RWPE1 (cell line): ENCODE measurements around the gene LPAR1.
A peak's percentile ranks its signal among the peaks of the same experiment; 100 is the strongest.

Source experiments
- CTCF ChIA-PET: fragments of 350-600 bp; sonication (Branson Sonifier 250); formaldehyde crosslinking; extraction: SDS; loops from one replicate; lab custom pipeline; 2021; lab: Yijun Ruan, JAX
- POLR2A ChIA-PET: fragments of 400-600 bp; formaldehyde crosslinking; extraction: SDS; loops from one replicate; lab custom pipeline; 2020; ENCODE audit warnings: antibody characterized with exemption; ENCODE audit not compliant: low non-redundant PET; lab: Yijun Ruan, JAX
- DNase-seq: peaks from one replicate; pipeline ENCODE4 v3.0.0; 2012; ENCODE audit warnings: low spot score
- H3K27ac ChIP-seq: fragments of 450-650 bp; 2 replicates; pipeline ENCODE4 v1.5.1; 2017
- TF ChIP-seq, protein P1 (sequence below): fragments of 450-650 bp; conservative IDR thresholded peaks from 2 replicates; pipeline ENCODE4 v1.5.1; 2017; ENCODE audit warnings: low read depth, mild to moderate bottlenecking

The LPAR1 gene

GRCh38 chr9:111038331-111039230, at the start of gene LPAR1:
LPAR1 (minus strand) TSS chr9:111038470; CDS start chr9:110972117, 66,353 bp downstream.
- TF ChIP-seq, protein P1, sequence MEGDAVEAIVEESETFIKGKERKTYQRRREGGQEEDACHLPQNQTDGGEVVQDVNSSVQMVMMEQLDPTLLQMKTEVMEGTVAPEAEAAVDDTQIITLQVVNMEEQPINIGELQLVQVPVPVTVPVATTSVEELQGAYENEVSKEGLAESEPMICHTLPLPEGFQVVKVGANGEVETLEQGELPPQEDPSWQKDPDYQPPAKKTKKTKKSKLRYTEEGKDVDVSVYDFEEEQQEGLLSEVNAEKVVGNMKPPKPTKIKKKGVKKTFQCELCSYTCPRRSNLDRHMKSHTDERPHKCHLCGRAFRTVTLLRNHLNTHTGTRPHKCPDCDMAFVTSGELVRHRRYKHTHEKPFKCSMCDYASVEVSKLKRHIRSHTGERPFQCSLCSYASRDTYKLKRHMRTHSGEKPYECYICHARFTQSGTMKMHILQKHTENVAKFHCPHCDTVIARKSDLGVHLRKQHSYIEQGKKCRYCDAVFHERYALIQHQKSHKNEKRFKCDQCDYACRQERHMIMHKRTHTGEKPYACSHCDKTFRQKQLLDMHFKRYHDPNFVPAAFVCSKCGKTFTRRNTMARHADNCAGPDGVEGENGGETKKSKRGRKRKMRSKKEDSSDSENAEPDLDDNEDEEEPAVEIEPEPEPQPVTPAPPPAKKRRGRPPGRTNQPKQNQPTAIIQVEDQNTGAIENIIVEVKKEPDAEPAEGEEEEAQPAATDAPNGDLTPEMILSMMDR: no peak; the same call in 1 of the 2 replicates
- POLR2A ChIA-PET: no interaction called here
- CTCF ChIA-PET: interaction anchor here (0.6 to 0.7 kb wide), 4 partner anchors 256 to 853 kb away, joined by 3 to 4 read pairs (median 3); no protein-coding TSS in a partner anchor
- peak; percentile 47 for DNase-seq
- H3K27ac ChIP-seq: peak within 1 kb of the TSS; percentile 89

- no peak overlapping the region for H3K27ac ChIP-seq
- CTCF ChIA-PET: interaction anchor here (0.6 kb wide), 1 partner anchor 1585 kb away, joined by 3 read pairs; no protein-coding TSS in a partner anchor
- TF ChIP-seq, protein P1: no peak
- DNase-seq: no peak
- POLR2A ChIA-PET: interaction anchor here (0.8 kb wide), 1 partner anchor 84 kb away, joined by 3 read pairs; no protein-coding TSS in a partner anchor
Observed at GRCh38 chr9:111078391-111079038, 40.2 kb upstream of the LPAR1 start.

GRCh38 chr9:111076519-111076918, 38.2 kb upstream of the LPAR1 start:
- POLR2A ChIA-PET: no interaction called here
- DNase-seq: no peak
- CTCF ChIA-PET: no interaction called here
- no peak overlapping the region for H3K27ac ChIP-seq
- TF ChIP-seq, protein P1: no peak

DNA sequence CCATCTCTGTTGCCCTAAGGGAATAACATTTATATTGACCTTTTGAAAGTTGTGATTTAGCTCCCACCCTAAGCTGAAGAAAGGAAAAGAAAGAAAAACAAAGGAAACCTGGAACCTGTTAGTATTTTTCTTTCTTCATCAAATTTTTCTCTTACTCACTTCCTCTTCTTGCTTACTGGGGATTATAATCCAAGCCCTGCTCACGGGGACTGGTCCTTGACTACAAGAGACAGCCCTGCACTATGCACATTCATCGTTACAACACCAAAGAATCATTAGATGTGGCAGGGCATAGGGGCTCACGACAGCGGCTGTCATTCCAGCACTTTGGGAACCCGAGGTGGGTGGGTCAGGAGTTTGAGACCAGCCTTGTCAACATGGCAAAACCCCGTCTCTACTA, 37.8 kb upstream of the LPAR1 start:
- H3K27ac ChIP-seq: no peak overlapping the region
- ChIA-PET POLR2A (no interaction called here), CTCF (no interaction called here)
- no peak for DNase-seq
- TF ChIP-seq, protein P1: no peak

DNA sequence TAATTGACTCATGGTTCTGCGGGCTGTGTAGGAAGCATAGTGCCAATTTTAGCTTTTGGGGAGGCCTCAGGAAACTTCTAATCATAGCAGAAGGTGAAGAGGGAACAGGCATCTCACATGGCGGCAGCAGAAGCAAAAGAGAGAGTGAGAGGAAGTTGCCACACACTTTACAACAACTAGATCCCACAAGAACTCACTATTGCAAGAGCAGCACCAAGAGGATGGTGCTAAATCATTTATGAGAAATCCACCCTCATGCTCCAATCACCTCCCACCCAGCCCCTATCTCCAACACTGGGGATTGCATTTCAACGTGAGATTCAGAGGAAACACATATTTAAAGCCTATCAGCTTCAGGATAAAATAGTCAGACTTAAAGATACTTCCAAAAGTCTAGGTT, 36.1 kb upstream of the LPAR1 start:
- no peak for DNase-seq
- no peak overlapping the region for H3K27ac ChIP-seq
- TF ChIP-seq, protein P1: no peak
- POLR2A ChIA-PET: no interaction called here
- CTCF ChIA-PET: no interaction called here

- ChIA-PET CTCF (interaction anchor here (0.5 to 0.7 kb wide), 4 partner anchors 32 to 1166 kb away, joined by 3 read pairs; no protein-coding TSS in a partner anchor), POLR2A (no interaction called here)
- TF ChIP-seq, protein P1: no peak
- DNase-seq: no peak
- no peak overlapping the region for H3K27ac ChIP-seq
Observed at GRCh38 chr9:111069183-111069582, 30.9 kb upstream of the LPAR1 start.
